Duodenal mucosa (tissue), 2 donors: ENCODE data around the gene MTREX.
A peak's percentile ranks its signal among the peaks of the same experiment; 100 is the strongest.

Experiments used
- H3K27ac ChIP-seq: one replicate; pipeline ENCODE4 v1.7.0; 2013; ENCODE audit warnings: low read depth, low read length
- H3K27me3 ChIP-seq, 2 donors: one replicate each; pipeline ENCODE4 v1.7.0; 2013; ENCODE audit warnings: low read length in 2 of 2, control low read depth in 1 of 2; ENCODE audit not compliant: insufficient read depth in 2 of 2, control insufficient read depth in 1 of 2
- H3K36me3 ChIP-seq, 2 donors: one replicate each; pipeline ENCODE4 v1.7.0; 2013; ENCODE audit warnings: low read length in 2 of 2, control low read depth in 1 of 2; ENCODE audit not compliant: insufficient read depth in 2 of 2, control insufficient read depth in 1 of 2
- H3K4me1 ChIP-seq, 2 donors: one replicate each; pipeline ENCODE4 v1.7.0; 2013; ENCODE audit warnings: low read length in 2 of 2, control low read depth in 1 of 2; ENCODE audit not compliant: insufficient read depth in 2 of 2, control insufficient read depth in 1 of 2
- H3K4me3 ChIP-seq, 2 donors: one replicate each; pipeline ENCODE4 v1.7.0; 2013; ENCODE audit warnings: low read length in 2 of 2, low read depth in 1 of 2
- H3K9ac ChIP-seq, 2 donors: one replicate each; pipeline ENCODE4 v1.7.0; 2013; ENCODE audit warnings: low read length in 2 of 2, low read depth in 1 of 2
- H3K9me3 ChIP-seq, 2 donors: one replicate each; pipeline ENCODE4 v1.7.0; 2013; ENCODE audit warnings: low read length in 2 of 2, control low read depth in 1 of 2; ENCODE audit not compliant: control insufficient read depth in 1 of 2

Gene MTREX

GRCh38 chr5:55415071-55415470, 107.3 kb downstream of the MTREX start:
- H3K36me3 ChIP-seq, result peaks cover 10 to 36% of the 10 kb centered on the region in 2 donors
- H3K27ac ChIP-seq, result no peak overlapping the region
- no peak overlapping the region for H3K4me3 ChIP-seq
- H3K9me3 ChIP-seq, result no peaks in the 10 kb centered on the region
- no peaks in the 10 kb centered on the region for H3K27me3 ChIP-seq
- peaks cover 4% of the 10 kb centered on the region in 2 donors for H3K4me1 ChIP-seq
- H3K9ac ChIP-seq, result no peak overlapping the region

GRCh38 chr5:55416306-55416705, 108.5 kb downstream of the MTREX start:
- Histone ChIP-seq H3K9ac (no peak overlapping the region), H3K36me3 (peaks cover 10 to 32% of the 10 kb centered on the region in 2 donors), H3K4me1 (peaks cover 5 to 12% of the 10 kb centered on the region in 2 donors), H3K27me3 (no peaks in the 10 kb centered on the region), H3K4me3 (no peak overlapping the region), H3K27ac (no peak overlapping the region), H3K9me3 (no peaks in the 10 kb centered on the region)

GRCh38 chr5:55418994-55419968, 111.5 kb downstream of the MTREX start:
- no peak overlapping the region for H3K9ac ChIP-seq
- H3K9me3 ChIP-seq, result no peaks in the 10 kb centered on the region
- peaks cover 24 to 42% of the 10 kb centered on the region in 2 donors for H3K36me3 ChIP-seq
- H3K27ac ChIP-seq, result no peak overlapping the region
- no peak overlapping the region for H3K4me3 ChIP-seq
- peaks cover 9 to 15% of the 10 kb centered on the region in 2 donors for H3K4me1 ChIP-seq
- H3K27me3 ChIP-seq, result no peaks in the 10 kb centered on the region

- H3K27ac ChIP-seq, result no peak overlapping the region
- no peak overlapping the region for H3K9ac ChIP-seq
- H3K4me3 ChIP-seq, result no peak overlapping the region
- H3K27me3 ChIP-seq, result no peaks in the 10 kb centered on the region
- peaks cover 9 to 15% of the 10 kb centered on the region in 2 donors for H3K4me1 ChIP-seq
- no peaks in the 10 kb centered on the region for H3K9me3 ChIP-seq
- peaks cover 22 to 49% of the 10 kb centered on the region in 2 donors for H3K36me3 ChIP-seq
These were observed 113.3 kb downstream of the MTREX start for GRCh38 chr5:55421074-55421529.

GRCh38 chr5:55426455-55426854, 118.7 kb downstream of the MTREX start:
- Histone ChIP-seq H3K4me1 (peaks cover 25 to 32% of the 10 kb centered on the region in 2 donors), H3K9me3 (no peaks in the 10 kb centered on the region), H3K36me3 (peaks cover 37 to 58% of the 10 kb centered on the region in 2 donors), H3K9ac (no peak overlapping the region), H3K4me3 (no peak overlapping the region), H3K27me3 (no peaks in the 10 kb centered on the region), H3K27ac (no peak overlapping the region)

- H3K9ac ChIP-seq, result no peak overlapping the region
- H3K36me3 ChIP-seq, result peaks cover 37 to 56% of the 10 kb centered on the region in 2 donors
- H3K4me1 ChIP-seq, result peaks cover 24 to 31% of the 10 kb centered on the region in 2 donors
- no peaks in the 10 kb centered on the region for H3K27me3 ChIP-seq
- H3K27ac ChIP-seq, result no peak overlapping the region
- H3K9me3 ChIP-seq, result no peaks in the 10 kb centered on the region
- no peak overlapping the region for H3K4me3 ChIP-seq
These were observed 119.4 kb downstream of the MTREX start for GRCh38 chr5:55427157-55427556.

GRCh38 chr5:55429221-55429612, 121.4 kb downstream of the MTREX start:
- Histone ChIP-seq H3K4me3 (peak overlapping the region in 1 of 2 donors; percentile 35), H3K36me3 (peaks cover 24 to 39% of the 10 kb centered on the region in 2 donors), H3K9ac (no peak overlapping the region), H3K4me1 (peaks cover 21 to 31% of the 10 kb centered on the region in 2 donors), H3K27ac (no peak overlapping the region), H3K9me3 (no peaks in the 10 kb centered on the region), H3K27me3 (no peaks in the 10 kb centered on the region)

GRCh38 chr5:55429613-55430253, 121.9 kb downstream of the MTREX start:
- Histone ChIP-seq H3K36me3 (peaks cover 20 to 33% of the 10 kb centered on the region in 2 donors), H3K9me3 (no peaks in the 10 kb centered on the region), H3K4me1 (peaks cover 21 to 31% of the 10 kb centered on the region in 2 donors), H3K27me3 (no peaks in the 10 kb centered on the region), H3K9ac (no peak overlapping the region), H3K27ac (no peak overlapping the region), H3K4me3 (peak overlapping the region; percentile 35 to 36)

GRCh38 chr5:55432549-55432948, 124.8 kb downstream of the MTREX start:
- Histone ChIP-seq H3K4me1 (peaks cover 15 to 26% of the 10 kb centered on the region in 2 donors), H3K27me3 (no peaks in the 10 kb centered on the region), H3K9ac (no peak overlapping the region), H3K4me3 (no peak overlapping the region), H3K36me3 (peaks cover 20 to 23% of the 10 kb centered on the region in 2 donors), H3K27ac (no peak overlapping the region), H3K9me3 (no peaks in the 10 kb centered on the region)

- no peaks in the 10 kb centered on the region for H3K27me3 ChIP-seq
- no peaks in the 10 kb centered on the region for H3K9me3 ChIP-seq
- H3K36me3 ChIP-seq, result peaks cover 16 to 21% of the 10 kb centered on the region in 2 donors
- peak overlapping the region; percentile 28 for H3K27ac ChIP-seq
- H3K4me1 ChIP-seq, result peaks cover 0 to 19% of the 10 kb centered on the region in 2 donors
- no peak overlapping the region for H3K9ac ChIP-seq
- H3K4me3 ChIP-seq, result no peak overlapping the region
These were observed 129.7 kb downstream of the MTREX start for GRCh38 chr5:55437452-55437851.
